OCI-LY7 (cell line): ENCODE data around the gene APOA1. TPM values are rescaled to one million over a fixed set of nuclear protein-coding genes. Genes with fewer than 3 reads are reported as not detected.

Experiments
- BruUV-seq: library from RNA; stranded (reverse); fragments of 400-500 nt; replicated peaks from 2 replicates; lab custom pipeline; 2021; lab: Mats Ljungman, UMichigan
- CTCF ChIA-PET: fragments of 300-600 bp; sonication (Branson Sonifier 250); formaldehyde crosslinking; loops from one replicate; lab custom pipeline; 2022; ENCODE audit warnings: antibody characterized with exemption; ENCODE audit not compliant: unreplicated experiment; lab: Charles Lee
- POLR2A ChIA-PET: fragments of 300-600 bp; sonication (Branson Sonifier 250); formaldehyde crosslinking; loops from one replicate; lab custom pipeline; 2022; ENCODE audit warnings: antibody characterized with exemption; lab: Charles Lee
- DNase-seq: peaks from one replicate; pipeline ENCODE4 v3.0.0-alpha.2; 2015; ENCODE audit warnings: low spot score
- H2AFZ ChIP-seq: fragments of 200-600 bp; sonication (generic), shearing (Covaris generic); 2 replicates; pipeline ENCODE4 v1.6.1; 2014; ENCODE audit warnings: mild to moderate bottlenecking, antibody characterized with exemption, low read length, moderate library complexity
- H3K27ac ChIP-seq: fragments of 200-600 bp; sonication (generic); 2 replicates; pipeline ENCODE4 v1.5.1; 2014; ENCODE audit warnings: mixed run types, low read depth, mild to moderate bottlenecking, moderate library complexity, low read length, inconsistent platforms; ENCODE audit not compliant: poor library complexity, severe bottlenecking
- H3K36me3 ChIP-seq: fragments of 200-600 bp; sonication (generic); 2 replicates; pipeline ENCODE4 v1.6.1; 2014; ENCODE audit warnings: mild to moderate bottlenecking, antibody characterized with exemption, low read length, moderate library complexity, mixed read lengths; ENCODE audit not compliant: insufficient read depth
- H3K4me1 ChIP-seq: fragments of 200-600 bp; sonication (generic); 2 replicates; pipeline ENCODE4 v1.5.1; 2014; ENCODE audit warnings: mild to moderate bottlenecking, low read length; ENCODE audit not compliant: insufficient read depth, poor library complexity, severe bottlenecking
- H3K4me2 ChIP-seq: fragments of 200-600 bp; sonication (generic); 2 replicates; pipeline ENCODE4 v1.6.1; 2014; ENCODE audit warnings: mild to moderate bottlenecking, low read length
- H3K4me3 ChIP-seq: fragments of 200-600 bp; sonication (generic); 2 replicates; pipeline ENCODE4 v1.5.1; 2014; ENCODE audit warnings: mild to moderate bottlenecking, low read depth, low read length; ENCODE audit not compliant: poor library complexity, severe bottlenecking
- H3K79me2 ChIP-seq: fragments of 200-600 bp; sonication (generic); 2 replicates; pipeline ENCODE4 v1.6.1; 2016; ENCODE audit warnings: low read depth, mild to moderate bottlenecking, low read length, moderate library complexity, mixed read lengths; ENCODE audit not compliant: insufficient read depth
- H3K9me2 ChIP-seq: fragments of 200-600 bp; sonication (generic); 2 replicates; pipeline ENCODE4 v1.6.1; 2016; ENCODE audit warnings: mild to moderate bottlenecking, low read length, mixed read lengths; ENCODE audit not compliant: insufficient read depth
- H3K9me3 ChIP-seq: fragments of 200-600 bp; sonication (generic); 2 replicates; pipeline ENCODE4 v1.6.1; 2014; ENCODE audit warnings: mild to moderate bottlenecking, mixed run types, low read length, mixed read lengths
- H4K20me1 ChIP-seq: fragments of 200-600 bp; sonication (generic); 2 replicates; pipeline ENCODE4 v1.6.1; 2014; ENCODE audit warnings: mild to moderate bottlenecking, antibody characterized with exemption, low read length, moderate library complexity, mixed read lengths; ENCODE audit not compliant: insufficient read depth
- CTCF ChIP-seq: fragments of 200-600 bp; sonication (generic); conservative IDR thresholded peaks from 2 replicates; pipeline ENCODE4 v1.5.1; 2014; ENCODE audit warnings: mild to moderate bottlenecking, antibody characterized with exemption, low read length, moderate library complexity, mixed read lengths
- EZH2phosphoT487 ChIP-seq: fragments of 200-600 bp; sonication (generic); IDR thresholded peaks from 2 replicates; pipeline ENCODE4 v1.6.1; 2018; ENCODE audit warnings: low read depth, borderline replicate concordance, mild to moderate bottlenecking, mixed run types, antibody characterized with exemption, low read length, moderate library complexity, mixed read lengths
- intact Hi-C: fragments of 100-400 bp; cut with micrococcal nuclease; formaldehyde crosslinking; loops from one replicate; pipeline ENCODE4 v1.10.0; 2022; ENCODE audit not compliant: unreplicated experiment
- total RNA-seq, 2 experiments: library from RNA; depleted of rRNA in 1 of 2; stranded (reverse); fragments of >200 nt in 1 of 2; shearing (Covaris generic) in 1 of 2; gene quantifications; 2 replicates each; pipeline ENCODE4 v1.2.3, GENCODE V29; 2014 to 2022

APOA1 gene
- total RNA-seq, 2 experiments from 2014 or later = 0.22 TPM; not detected in 1

- Histone ChIP-seq H3K36me3 (no peaks in the 10 kb centered on the region), H3K27ac (no peak overlapping the region), H3K4me1 (no peaks in the 10 kb centered on the region), H3K9me2 (no peaks in the 10 kb centered on the region), H3K9me3 (no peaks in the 10 kb centered on the region), H3K4me3 (no peak overlapping the region), H2AFZ (no peak overlapping the region), H3K4me2 (no peak overlapping the region), H3K79me2 (no peaks in the 10 kb centered on the region), H4K20me1 (no peaks in the 10 kb centered on the region)
- BruUV-seq = no TSS peak
- CTCF ChIA-PET = interaction anchor here (0.6 kb wide), 1 partner anchor 403 kb away, joined by 3 read pairs; no protein-coding TSS in a partner anchor
- TF ChIP-seq EZH2phosphoT487 = no peak
- no peak for TF ChIP-seq CTCF
- intact Hi-C loops = no loop called here
- DNase-seq = no peak
- POLR2A ChIA-PET = no interaction called here
Measured at GRCh38 chr11:116827461-116827860, 10.0 kb downstream of the APOA1 start.

GRCh38 chr11:116826751-116827431 is 10.5 kb downstream of the APOA1 start:
- no peak overlapping the region for H3K27ac ChIP-seq
- no peak overlapping the region for H3K4me2 ChIP-seq
- DNase-seq = no peak
- intact Hi-C loops = no loop called here
- no peaks in the 10 kb centered on the region for H4K20me1 ChIP-seq
- H3K4me3 ChIP-seq = no peak overlapping the region
- H3K4me1 ChIP-seq = no peaks in the 10 kb centered on the region
- no peaks in the 10 kb centered on the region for H3K36me3 ChIP-seq
- ChIA-PET CTCF (interaction anchor here (0.6 kb wide), 1 partner anchor 403 kb away, joined by 3 read pairs; no protein-coding TSS in a partner anchor), POLR2A (interaction anchor here (0.8 kb wide), 1 partner anchor 33 kb away, joined by 4 read pairs; no protein-coding TSS in a partner anchor)
- no peak for TF ChIP-seq CTCF
- TF ChIP-seq EZH2phosphoT487 = no peak
- H2AFZ ChIP-seq = no peak overlapping the region
- no peaks in the 10 kb centered on the region for H3K9me2 ChIP-seq
- H3K9me3 ChIP-seq = no peaks in the 10 kb centered on the region
- H3K79me2 ChIP-seq = no peaks in the 10 kb centered on the region
- no TSS peak for BruUV-seq
